ENCODE data around the gene CALN1. TPM values are rescaled to one million over a fixed set of nuclear protein-coding genes. Genes with fewer than 3 reads are reported as not detected.
A peak's percentile ranks its signal among the peaks of the same experiment; 100 is the strongest.
"Not testable (repeated sequence)": the region's sequence is repeated elsewhere in the genome, so short reads cannot be mapped to it uniquely, and the experiment has no call there.

CALN1 gene
- total RNA-seq, 1 donor from 2014 or later = not detected

GRCh38 chr7:71752171-71752935 is 659.8 kb downstream of the CALN1 start:
- DNase-seq (ENCODE audit: low read depth) (no peak), FAIRE-seq (no peak)
- Histone ChIP-seq H3K27me3 (ENCODE audit: control insufficient read depth, insufficient read depth, low read length) (no peaks in the 10 kb centered on the region), H3K4me3 (ENCODE audit: low read depth, low read length) (no peak overlapping the region), H3K36me3 (ENCODE audit: control insufficient read depth, insufficient read depth, low read length) (no peaks in the 10 kb centered on the region)
- peak; percentile 54 for TF ChIP-seq CTCF (IDR thresholded peaks at IDR 0.05; ENCODE audit: insufficient read depth, low read length, severe bottlenecking)

- no peak for TF ChIP-seq CTCF (IDR thresholded peaks at IDR 0.05; ENCODE audit: insufficient read depth, low read length, severe bottlenecking)
- H3K27me3 ChIP-seq (ENCODE audit: control insufficient read depth, insufficient read depth, low read length) = no peaks in the 10 kb centered on the region
- H3K36me3 ChIP-seq (ENCODE audit: control insufficient read depth, insufficient read depth, low read length) = no peaks in the 10 kb centered on the region
- H3K4me3 ChIP-seq (ENCODE audit: low read depth, low read length) = no peak overlapping the region
- FAIRE-seq (no peak), DNase-seq (ENCODE audit: low read depth) (no peak)
These were observed 661.8 kb downstream of the CALN1 start for GRCh38 chr7:71750290-71750689.

GRCh38 chr7:71746006-71746405 is 666.1 kb downstream of the CALN1 start:
- Histone ChIP-seq H3K36me3 (ENCODE audit: control insufficient read depth, insufficient read depth, low read length) (no peaks in the 10 kb centered on the region), H3K4me3 (ENCODE audit: low read depth, low read length) (no peak overlapping the region), H3K27me3 (ENCODE audit: control insufficient read depth, insufficient read depth, low read length) (no peaks in the 10 kb centered on the region)
- DNase-seq (ENCODE audit: low read depth) (no peak), FAIRE-seq (no peak)
- no peak for TF ChIP-seq CTCF (IDR thresholded peaks at IDR 0.05; ENCODE audit: insufficient read depth, low read length, severe bottlenecking)

GRCh38 chr7:71740174-71740560 is 672.0 kb downstream of the CALN1 start:
- DNase-seq (ENCODE audit: low read depth) (no peak), FAIRE-seq (no peak)
- Histone ChIP-seq H3K27me3 (ENCODE audit: control insufficient read depth, insufficient read depth, low read length) (no peaks in the 10 kb centered on the region), H3K36me3 (ENCODE audit: control insufficient read depth, insufficient read depth, low read length) (no peaks in the 10 kb centered on the region), H3K4me3 (ENCODE audit: low read depth, low read length) (no peak overlapping the region)
- no peak for TF ChIP-seq CTCF (IDR thresholded peaks at IDR 0.05; ENCODE audit: insufficient read depth, low read length, severe bottlenecking)

- Histone ChIP-seq H3K4me3 (ENCODE audit: low read depth, low read length) (no peak overlapping the region), H3K36me3 (ENCODE audit: control insufficient read depth, insufficient read depth, low read length) (no peaks in the 10 kb centered on the region), H3K27me3 (ENCODE audit: control insufficient read depth, insufficient read depth, low read length) (no peaks in the 10 kb centered on the region)
- DNase-seq (ENCODE audit: low read depth) = no peak
- FAIRE-seq = no peak
- TF ChIP-seq CTCF (IDR thresholded peaks at IDR 0.05; ENCODE audit: insufficient read depth, low read length, severe bottlenecking) = no peak
These were observed 672.5 kb downstream of the CALN1 start for GRCh38 chr7:71739520-71740173.

- not testable (repeated sequence) for FAIRE-seq; DNase-seq (ENCODE audit: low read depth); H3K27me3 ChIP-seq (ENCODE audit: control insufficient read depth, insufficient read depth, low read length); H3K36me3 ChIP-seq (ENCODE audit: control insufficient read depth, insufficient read depth, low read length); H3K4me3 ChIP-seq (ENCODE audit: low read depth, low read length)
These were observed 674.1 kb downstream of the CALN1 start for GRCh38 chr7:71737931-71738540.
